Mesenchymal stem cell (in vitro differentiated cells and primary cell): ENCODE measurements around the gene HMGA1.
A peak's percentile ranks its signal among the peaks of the same experiment; 100 is the strongest.

Experiments used
- DNase-seq: peaks from one replicate; pipeline ENCODE4 v3.0.0-alpha.2; 2013
- H2AFZ ChIP-seq: one replicate; pipeline ENCODE4 v1.6.1; 2013; ENCODE audit warnings: low read depth, mild to moderate bottlenecking, control low read depth, inconsistent platforms, low read length, moderate library complexity
- H2AK5ac ChIP-seq: 2 replicates; pipeline ENCODE4 v1.6.1; 2013; ENCODE audit warnings: low read length, moderate library complexity, mild to moderate bottlenecking, inconsistent platforms; ENCODE audit not compliant: severe bottlenecking
- H2BK120ac ChIP-seq: one replicate; pipeline ENCODE4 v1.6.1; 2013; ENCODE audit warnings: low read depth, mild to moderate bottlenecking, inconsistent platforms, low read length, moderate library complexity
- H2BK12ac ChIP-seq, 2 experiments: one replicate each; pipeline ENCODE4 v1.6.1; 2013; ENCODE audit warnings: inconsistent platforms in 2 of 2, low read length in 2 of 2, mild to moderate bottlenecking in 2 of 2, moderate library complexity in 2 of 2, control low read depth in 1 of 2
- H2BK15ac ChIP-seq: one replicate; pipeline ENCODE4 v1.6.1; 2013; ENCODE audit warnings: mild to moderate bottlenecking, low read depth, inconsistent platforms; ENCODE audit not compliant: poor library complexity, severe bottlenecking
- H2BK5ac ChIP-seq: 2 replicates; pipeline ENCODE4 v1.6.1; 2013; ENCODE audit warnings: low read depth, mild to moderate bottlenecking, low read length, control low read depth, inconsistent platforms; ENCODE audit not compliant: poor library complexity, severe bottlenecking
- H3K14ac ChIP-seq, 2 experiments: one replicate each; pipeline ENCODE4 v1.6.1; 2013; ENCODE audit warnings: inconsistent platforms in 2 of 2, low read length in 2 of 2, control low read depth in 1 of 2, mild to moderate bottlenecking in 1 of 2, moderate library complexity in 1 of 2
- H3K18ac ChIP-seq, 2 experiments: one replicate each; pipeline ENCODE4 v1.6.1; 2013; ENCODE audit warnings: inconsistent platforms in 2 of 2, low read length in 2 of 2, control low read depth in 1 of 2, low read depth in 1 of 2, mild to moderate bottlenecking in 1 of 2
- H3K23ac ChIP-seq, 2 experiments: one replicate each; pipeline ENCODE4 v1.6.1; 2013; ENCODE audit warnings: inconsistent platforms in 2 of 2, low read length in 2 of 2, mild to moderate bottlenecking in 2 of 2, moderate library complexity in 2 of 2, control low read depth in 1 of 2
- H3K27ac ChIP-seq: 2 replicates; pipeline ENCODE4 v1.5.1; 2013; ENCODE audit warnings: mild to moderate bottlenecking, moderate library complexity, low read length, control low read depth, inconsistent platforms; ENCODE audit not compliant: poor library complexity, severe bottlenecking
- H3K27me3 ChIP-seq, 2 experiments: 2 replicates each; pipeline versions ENCODE4 v1.6.1 to v1.7.0; 2013; ENCODE audit warnings: low read length in 2 of 2, mild to moderate bottlenecking in 2 of 2, moderate library complexity in 2 of 2, control low read depth in 1 of 2, inconsistent platforms in 1 of 2; ENCODE audit not compliant: control insufficient read depth in 1 of 2, insufficient read depth in 1 of 2
- H3K36me3 ChIP-seq, 2 experiments: 2 replicates each; pipeline versions ENCODE4 v1.6.1 to v1.7.0; 2013; ENCODE audit warnings: low read length in 2 of 2, control low read depth in 1 of 2, inconsistent platforms in 1 of 2, low read depth in 1 of 2, mild to moderate bottlenecking in 1 of 2; ENCODE audit not compliant: insufficient read depth in 2 of 2, control insufficient read depth in 1 of 2
- H3K4ac ChIP-seq, 2 experiments: one replicate each; pipeline ENCODE4 v1.6.1; 2013; ENCODE audit warnings: inconsistent platforms in 2 of 2, low read length in 2 of 2, mild to moderate bottlenecking in 2 of 2, moderate library complexity in 2 of 2, control low read depth in 1 of 2, low read depth in 1 of 2
- H3K4me1 ChIP-seq: 2 replicates; pipeline ENCODE4 v1.6.1; 2013; ENCODE audit warnings: low read depth, low read length, control low read depth; ENCODE audit not compliant: control insufficient read depth, insufficient read depth
- H3K4me2 ChIP-seq: 2 replicates; pipeline ENCODE4 v1.6.1; 2013; ENCODE audit warnings: low read length, mild to moderate bottlenecking, inconsistent platforms; ENCODE audit not compliant: poor library complexity, severe bottlenecking
- H3K4me3 ChIP-seq, 2 experiments: 2 replicates each; pipeline versions ENCODE4 v1.5.1 to v1.7.0; 2013; ENCODE audit warnings: low read length in 2 of 2, mild to moderate bottlenecking in 2 of 2, control low read depth in 1 of 2, low read depth in 1 of 2; ENCODE audit not compliant: insufficient read depth in 1 of 2
- H3K79me1 ChIP-seq: replicated peaks from 2 replicates; pipeline ENCODE4 v1.6.1; 2013; ENCODE audit warnings: mild to moderate bottlenecking, control low read depth, low read length, inconsistent platforms; ENCODE audit not compliant: poor library complexity, severe bottlenecking
- H3K9ac ChIP-seq: 2 replicates; pipeline ENCODE4 v1.7.0; 2013; ENCODE audit warnings: mild to moderate bottlenecking, low read length, moderate library complexity
- H3K9me3 ChIP-seq: 2 replicates; pipeline ENCODE4 v1.7.0; 2013; ENCODE audit warnings: mild to moderate bottlenecking, low read length; ENCODE audit not compliant: control insufficient read depth
- H4K8ac ChIP-seq: one replicate; pipeline ENCODE4 v1.6.1; 2013; ENCODE audit warnings: inconsistent platforms, mild to moderate bottlenecking, low read length, moderate library complexity
- H4K91ac ChIP-seq: one replicate; pipeline ENCODE4 v1.6.1; 2013; ENCODE audit warnings: mild to moderate bottlenecking, low read length, inconsistent platforms
- WGBS: methylation state at CpG from one replicate; pipeline ENCODE4 v1.1.7; 2013; ENCODE audit warnings: mixed read lengths; 5-methylcytosine and 5-hydroxymethylcytosine counted together

Gene HMGA1

DNA sequence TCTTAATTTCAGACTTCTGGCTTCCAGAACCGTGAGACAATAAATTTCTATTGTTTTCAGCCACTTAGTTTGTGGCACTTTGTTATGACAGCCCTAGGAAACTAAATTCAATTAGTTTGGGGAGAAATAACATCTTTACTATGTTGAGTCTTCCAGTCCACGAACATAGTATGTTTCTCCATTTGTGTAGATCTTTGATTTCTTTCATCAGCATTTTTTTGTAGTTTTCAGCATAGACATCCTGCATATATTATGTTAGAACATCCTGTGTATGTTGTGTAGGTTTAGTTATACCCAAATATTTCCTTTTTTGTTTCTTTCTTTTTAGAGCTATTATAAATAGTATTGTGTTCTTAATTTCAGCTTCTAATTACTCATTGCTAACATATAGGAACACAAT is 18.0 kb upstream of the HMGA1 start:
- Histone ChIP-seq H3K36me3 (no peaks in the 10 kb centered on the region), H3K9me3 (no peaks in the 10 kb centered on the region), H3K27me3 (no peaks in the 10 kb centered on the region), H3K4ac (no peak overlapping the region), H3K4me3 (no peak overlapping the region), H2BK12ac (no peak overlapping the region), H4K8ac (no peak overlapping the region), H3K4me1 (peaks cover 8% of the 10 kb centered on the region), H3K9ac (no peak overlapping the region), H4K91ac (no peak overlapping the region), H2BK15ac (no peak overlapping the region), H2BK120ac (no peak overlapping the region), H2AK5ac (no peak overlapping the region), H3K27ac (no peak overlapping the region), H3K18ac (no peak overlapping the region), H3K14ac (no peak overlapping the region), H3K23ac (no peak overlapping the region), H2AFZ (no peak overlapping the region), H3K79me1 (no peaks in the 10 kb centered on the region), H3K4me2 (no peak overlapping the region), H2BK5ac (no peak overlapping the region)
- no CpG with 5 or more reads among the region's 2 CpGs for WGBS
- no peak for DNase-seq

DNA sequence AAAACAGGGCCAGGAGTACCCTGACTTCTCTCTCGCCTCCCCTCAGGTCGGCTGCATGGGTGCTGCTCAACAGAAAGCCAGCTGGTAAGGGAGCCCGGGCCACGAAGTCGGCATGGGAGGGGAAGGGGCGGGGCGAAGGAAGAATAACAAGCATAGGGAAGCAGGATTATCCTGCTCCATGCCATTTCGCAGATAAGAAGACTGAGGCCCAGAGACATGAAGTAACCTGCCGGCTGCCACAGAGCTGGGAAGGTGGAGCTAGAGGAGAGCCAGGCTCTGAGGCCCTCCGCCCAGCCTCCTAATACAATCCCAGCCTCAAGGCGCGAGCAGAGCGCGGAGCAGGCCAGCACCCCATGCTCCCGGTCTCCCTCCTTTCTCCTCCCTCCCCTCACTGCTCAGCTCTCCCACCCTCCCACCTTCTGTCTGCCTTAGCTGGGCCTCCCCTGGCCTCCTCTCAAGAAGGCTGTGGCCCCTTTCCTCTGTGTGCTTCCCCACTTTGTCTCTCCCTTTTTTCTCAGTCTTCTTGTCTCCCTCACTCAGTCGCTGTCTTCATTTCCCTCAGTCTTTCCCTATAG is 13.2 kb upstream of the HMGA1 start:
- H3K36me3 ChIP-seq = no peaks in the 10 kb centered on the region
- H3K9ac ChIP-seq = peak overlapping the region; percentile 89
- peak overlapping the region; percentile 51 for H3K4me2 ChIP-seq
- peak overlapping the region; percentile 68 for H2AK5ac ChIP-seq
- peak overlapping the region; percentile 94 for H2AFZ ChIP-seq
- H2BK15ac ChIP-seq = peak overlapping the region; percentile 66
- no peaks in the 10 kb centered on the region for H3K27me3 ChIP-seq
- H2BK120ac ChIP-seq = peak overlapping the region; percentile 84
- peak overlapping the region; percentile 58 for H3K27ac ChIP-seq
- peak overlapping the region; percentile 70 to 77 for H3K4ac ChIP-seq
- H3K23ac ChIP-seq = no peak overlapping the region
- peaks cover 22% of the 10 kb centered on the region for H3K4me1 ChIP-seq
- H3K4me3 ChIP-seq = peak overlapping the region; percentile 49 to 74
- peak overlapping the region; percentile 37 for H2BK5ac ChIP-seq
- H4K8ac ChIP-seq = peak overlapping the region; percentile 94
- peak overlapping the region; percentile 80 for H4K91ac ChIP-seq
- H3K79me1 ChIP-seq = no peaks in the 10 kb centered on the region
- H3K18ac ChIP-seq = peak overlapping the region; percentile 91 to 97
- WGBS = 14% methylated on average over 16 of the region's 16 CpGs
- H3K9me3 ChIP-seq = no peaks in the 10 kb centered on the region
- peak overlapping the region; percentile 80 to 100 for H2BK12ac ChIP-seq
- no peak for DNase-seq
- peak overlapping the region in 1 of 2 experiments; percentile 50 for H3K14ac ChIP-seq

- peak overlapping the region; percentile 91 to 97 for H3K18ac ChIP-seq
- H3K9me3 ChIP-seq = no peaks in the 10 kb centered on the region
- H3K9ac ChIP-seq = peak overlapping the region; percentile 95
- peaks cover 24% of the 10 kb centered on the region for H3K4me1 ChIP-seq
- H3K14ac ChIP-seq = peak overlapping the region in 1 of 2 experiments; percentile 81
- H2BK120ac ChIP-seq = peak overlapping the region; percentile 96
- peak overlapping the region; percentile 90 for H4K8ac ChIP-seq
- peak; percentile 99 for DNase-seq
- H3K27me3 ChIP-seq = no peaks in the 10 kb centered on the region
- H3K27ac ChIP-seq = peak overlapping the region; percentile 69
- peak overlapping the region; percentile 95 for H3K4me2 ChIP-seq
- H2BK15ac ChIP-seq = peak overlapping the region; percentile 80
- H3K4me3 ChIP-seq = peak overlapping the region; percentile 66 to 75
- no peaks in the 10 kb centered on the region for H3K79me1 ChIP-seq
- no peak overlapping the region for H3K23ac ChIP-seq
- H2BK5ac ChIP-seq = peak overlapping the region; percentile 78
- H3K36me3 ChIP-seq = no peaks in the 10 kb centered on the region
- peak overlapping the region; percentile 80 to 100 for H2BK12ac ChIP-seq
- WGBS = 4% methylated on average over 27 of the region's 55 CpGs
- H3K4ac ChIP-seq = peak overlapping the region; percentile 57 to 98
- H2AK5ac ChIP-seq = no peak overlapping the region
- peak overlapping the region; percentile 94 for H2AFZ ChIP-seq
- H4K91ac ChIP-seq = peak overlapping the region; percentile 94
These were observed 12.4 kb upstream of the HMGA1 start for GRCh38 chr6:34223956-34224940.

- peak overlapping the region; percentile 15 to 82 for H2BK12ac ChIP-seq
- no peak overlapping the region for H2BK5ac ChIP-seq
- H3K14ac ChIP-seq = no peak overlapping the region
- no peak overlapping the region for H3K23ac ChIP-seq
- no peak overlapping the region for H2AK5ac ChIP-seq
- no peak overlapping the region for H3K18ac ChIP-seq
- H3K9me3 ChIP-seq = no peaks in the 10 kb centered on the region
- no peak overlapping the region for H2AFZ ChIP-seq
- H3K4me3 ChIP-seq = no peak overlapping the region
- no peak overlapping the region for H3K9ac ChIP-seq
- H3K4me1 ChIP-seq = peaks cover 25% of the 10 kb centered on the region
- no peak overlapping the region for H2BK15ac ChIP-seq
- peak overlapping the region; percentile 7 for H4K8ac ChIP-seq
- no peaks in the 10 kb centered on the region for H3K27me3 ChIP-seq
- DNase-seq = no peak
- no peaks in the 10 kb centered on the region for H3K79me1 ChIP-seq
- H3K27ac ChIP-seq = no peak overlapping the region
- H3K36me3 ChIP-seq = no peaks in the 10 kb centered on the region
- H3K4me2 ChIP-seq = no peak overlapping the region
- H2BK120ac ChIP-seq = no peak overlapping the region
- WGBS = over 99% methylated on average over 5 of the region's 5 CpGs
- H3K4ac ChIP-seq = no peak overlapping the region
- peak overlapping the region; percentile 11 for H4K91ac ChIP-seq
These were observed 11.1 kb upstream of the HMGA1 start for GRCh38 chr6:34225551-34225950.
